ENCODE data around the gene MCEMP1.

Gene MCEMP1

GRCh38 chr19:7676854-7677253 lies at the start of gene MCEMP1:
TSS of gene MCEMP1 (plus strand) at chr19:7677090. CDS start at chr19:7677121, 31 bp downstream.
- no peak for DNase-seq (ENCODE audit: low read depth)

DNA sequence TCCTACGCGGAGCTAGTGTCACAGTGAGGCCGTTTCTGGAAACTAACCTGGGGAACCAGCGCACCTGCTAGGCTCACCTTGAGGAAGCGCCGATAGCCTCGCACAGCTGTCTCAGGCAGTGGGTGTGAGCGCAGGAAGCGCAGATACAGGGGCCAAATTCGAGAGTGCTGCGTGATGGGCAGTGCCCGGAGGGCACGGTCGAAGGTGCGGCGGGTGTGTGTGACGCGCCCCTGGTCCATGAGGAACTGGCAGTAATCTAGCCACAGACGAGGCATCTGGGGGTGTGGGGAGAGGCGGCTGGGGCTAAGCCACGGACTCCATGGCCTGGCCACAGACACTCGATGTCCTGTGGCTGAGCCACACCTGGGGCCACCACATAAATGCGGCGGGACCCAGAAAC lies 49.7 kb upstream of the MCEMP1 start:
- DNase-seq (ENCODE audit: low read depth), result no peak

GRCh38 chr19:7628589-7629311 lies 48.1 kb upstream of the MCEMP1 start:
- DNase-seq (ENCODE audit: low read depth), result no peak

GRCh38 chr19:7629347-7630054 lies 47.4 kb upstream of the MCEMP1 start, which contains the start of the genes PET100 and XAB2:
TSS of gene PET100 (plus strand) at chr19:7629793. CDS start at chr19:7629834, 41 bp downstream.
TSS of gene XAB2 (minus strand) at chr19:7629545. CDS start at chr19:7629527, 18 bp downstream.
- DNase-seq (ENCODE audit: low read depth), result peak; percentile 98

- no peak for DNase-seq (ENCODE audit: low read depth)
These were observed 45.3 kb upstream of the MCEMP1 start for GRCh38 chr19:7631577-7631976.

DNA sequence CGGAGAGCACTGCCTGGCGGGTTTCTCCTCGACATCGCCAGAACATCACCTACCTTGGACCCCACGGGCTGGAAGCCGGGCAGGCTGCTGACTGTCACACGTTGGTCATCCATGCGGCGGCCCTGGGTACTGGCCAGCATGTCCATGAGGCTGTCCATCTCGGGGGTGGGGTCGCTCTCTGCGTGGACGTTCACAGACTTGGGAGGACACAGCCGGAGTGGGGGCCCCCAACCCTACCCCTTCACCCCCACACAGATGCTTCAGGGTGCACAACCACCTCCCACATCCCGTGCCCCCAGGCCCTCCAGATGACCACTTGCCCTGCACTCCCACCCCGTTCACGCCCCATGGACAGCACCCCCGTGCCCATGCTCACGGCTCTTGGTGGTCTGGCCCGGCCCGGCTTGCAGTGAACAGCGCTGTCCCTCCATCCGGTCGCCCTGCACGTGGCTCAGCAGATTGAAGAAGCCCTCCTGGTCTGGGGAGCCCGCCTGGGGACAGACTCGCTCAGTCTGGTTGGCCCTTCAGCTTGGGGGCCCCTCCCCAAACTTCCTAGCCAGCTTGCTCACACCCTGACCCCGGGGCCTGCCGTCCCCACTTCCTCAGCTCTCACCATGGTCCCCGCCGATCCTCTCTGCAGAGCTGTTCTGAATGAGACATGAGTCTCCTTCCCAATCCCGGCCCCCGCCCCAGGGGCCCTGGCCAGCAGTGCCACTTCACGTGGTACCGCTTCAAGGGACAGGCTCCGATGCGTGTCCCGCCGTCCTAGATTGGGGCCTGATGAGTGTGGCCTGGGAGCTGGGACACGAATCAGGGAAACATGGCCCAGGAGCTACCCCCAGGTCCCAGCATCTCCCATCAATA lies 44.3 kb upstream of the MCEMP1 start:
- DNase-seq (ENCODE audit: low read depth), result no peak

DNA sequence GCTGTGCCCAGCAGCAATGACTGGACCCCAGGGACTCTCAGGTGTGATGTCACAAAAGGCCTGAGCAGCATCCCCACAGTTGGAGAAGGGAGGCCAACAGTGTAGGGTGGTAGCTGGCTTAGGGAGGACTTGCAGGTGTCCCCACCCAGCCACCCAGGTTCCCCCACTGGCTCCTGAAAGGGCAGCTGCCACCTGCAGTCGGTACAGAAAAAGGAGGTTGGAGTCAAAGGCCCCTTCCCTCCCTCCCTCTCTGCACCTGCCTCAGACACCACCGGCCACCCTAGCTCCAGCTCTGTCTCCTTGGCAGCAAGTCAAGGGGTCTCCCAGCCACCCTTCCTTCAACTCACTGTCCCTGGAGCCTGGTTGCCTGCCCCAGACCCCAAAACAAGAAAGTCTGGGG lies 43.2 kb upstream of the MCEMP1 start, which contains the start of gene PCP2:
Gene PCP2, minus strand, starts transcription at position 22 of the 400 bp plus-strand sequence. CDS start 262 bp downstream, outside the sequence.
- no peak for DNase-seq (ENCODE audit: low read depth)

GRCh38 chr19:7635670-7636069 lies 41.2 kb upstream of the MCEMP1 start:
- DNase-seq (ENCODE audit: low read depth), result no peak

DNA sequence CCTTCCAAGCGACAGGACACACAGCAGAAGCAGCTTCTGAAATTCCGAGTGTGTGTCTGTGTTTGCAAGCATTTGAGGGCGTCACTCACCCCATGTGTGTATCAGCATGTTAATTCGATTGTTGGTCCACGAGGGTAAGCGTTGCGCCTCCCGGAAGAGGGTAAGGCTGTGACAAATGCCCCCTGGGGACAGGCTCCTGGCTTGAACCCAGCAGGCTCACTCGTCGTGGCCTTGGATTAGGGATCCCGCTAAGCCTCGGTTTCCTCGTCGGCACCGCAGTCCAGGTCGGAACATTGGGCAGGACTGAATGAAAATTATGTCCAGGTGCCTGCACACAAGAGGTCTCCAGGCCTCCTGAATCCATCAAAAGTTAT lies 40.6 kb upstream of the MCEMP1 start:
- no peak for DNase-seq (ENCODE audit: low read depth)

- peak; percentile 42 for DNase-seq (ENCODE audit: low read depth)
These were observed 40.1 kb upstream of the MCEMP1 start, which contains the start of gene STXBP2 for GRCh38 chr19:7636691-7637373. TSS of gene STXBP2 (plus strand) at chr19:7637110. CDS start at chr19:7637150, 40 bp downstream.

GRCh38 chr19:7637374-7638256 lies 39.3 kb upstream of the MCEMP1 start:
- peak; percentile 57 for DNase-seq (ENCODE audit: low read depth)

GRCh38 chr19:7638802-7639465 lies 38.0 kb upstream of the MCEMP1 start:
- DNase-seq (ENCODE audit: low read depth), result no peak

GRCh38 chr19:7639863-7640348 lies 37.0 kb upstream of the MCEMP1 start:
- no peak for DNase-seq (ENCODE audit: low read depth)

DNA sequence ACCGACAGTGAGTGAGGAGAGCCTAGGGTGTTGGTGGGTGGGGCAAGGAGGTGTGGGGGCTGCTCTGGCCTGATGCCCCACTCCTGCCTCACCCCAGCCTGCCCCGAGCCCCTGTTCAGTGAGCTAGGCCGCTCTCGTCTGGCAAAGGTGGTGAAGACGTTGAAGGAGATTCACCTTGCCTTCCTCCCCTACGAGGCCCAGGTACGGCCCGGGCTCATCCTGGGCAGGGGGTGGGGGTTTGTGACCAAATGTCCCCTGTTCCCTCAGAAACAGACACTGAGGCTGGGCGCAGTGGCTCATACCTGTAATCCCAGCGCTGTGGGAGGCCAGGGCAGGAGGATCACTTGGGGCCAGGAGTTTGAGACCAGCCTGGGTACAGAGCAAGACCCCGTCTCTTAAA lies 36.1 kb upstream of the MCEMP1 start:
- no peak for DNase-seq (ENCODE audit: low read depth)

DNA sequence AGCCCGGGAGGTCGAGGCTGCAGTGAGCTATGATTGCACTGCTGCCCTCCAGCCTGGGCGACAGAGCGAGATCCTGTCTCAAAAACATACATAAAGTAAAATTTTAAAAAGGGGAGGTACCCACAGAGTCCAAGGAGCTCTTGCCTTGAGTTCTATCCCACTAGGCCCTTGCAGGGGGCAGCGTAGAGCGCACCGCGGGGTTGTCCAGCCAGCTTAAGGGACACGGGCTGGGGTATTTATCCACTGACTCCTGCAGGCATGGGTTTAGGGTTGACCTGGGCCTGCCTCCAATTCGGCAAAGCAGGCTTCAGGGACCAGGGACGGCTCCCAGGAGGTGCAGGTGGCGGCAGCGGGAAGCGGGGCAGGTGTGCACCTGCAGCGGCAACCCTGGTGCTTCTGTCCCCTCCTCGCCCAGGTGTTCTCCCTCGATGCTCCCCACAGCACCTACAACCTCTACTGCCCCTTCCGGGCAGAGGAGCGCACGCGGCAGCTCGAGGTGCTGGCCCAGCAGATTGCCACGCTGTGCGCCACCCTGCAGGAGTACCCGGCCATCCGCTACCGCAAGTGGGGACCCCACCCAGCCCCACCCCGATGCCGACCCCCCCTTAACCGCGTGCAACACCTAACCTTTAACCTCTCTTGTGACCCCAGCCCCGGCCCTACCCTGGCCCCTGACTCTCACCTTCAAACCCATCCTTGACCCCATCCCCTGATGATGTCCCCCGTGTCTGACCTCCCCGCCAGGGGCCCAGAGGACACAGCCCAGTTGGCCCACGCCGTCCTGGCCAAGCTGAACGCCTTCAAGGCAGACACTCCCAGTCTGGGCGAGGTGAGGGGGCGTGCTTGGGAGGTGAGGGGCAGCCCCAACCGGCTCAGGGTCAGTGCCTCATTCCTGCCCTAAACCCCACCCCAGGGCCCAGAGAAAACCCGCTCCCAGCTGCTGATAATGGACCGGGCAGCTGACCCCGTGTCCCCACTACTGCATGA lies 35.3 kb upstream of the MCEMP1 start:
- DNase-seq (ENCODE audit: low read depth), result no peak

GRCh38 chr19:7642295-7643030 lies 34.4 kb upstream of the MCEMP1 start:
- no peak for DNase-seq (ENCODE audit: low read depth)

GRCh38 chr19:7643031-7643415 lies 33.9 kb upstream of the MCEMP1 start:
- DNase-seq (ENCODE audit: low read depth), result no peak
